Left kidney (tissue), 2 donors: Measurements from ENCODE around the gene CYP2E1. TPM values are rescaled to one million over a fixed set of nuclear protein-coding genes. Genes with fewer than 3 reads are reported as not detected.
"Not testable (repeated sequence)": the region's sequence is repeated elsewhere in the genome, so short reads cannot be mapped to it uniquely, and the experiment has no call there.

ENCODE experiments used
- DNase-seq: peaks from one replicate; pipeline ENCODE4 v3.0.0-alpha.2; 2013
- polyA plus RNA-seq: library from polyadenylated mRNA; unstranded; fragments of 120-200 nt; gene quantifications from one replicate; pipeline ENCODE4 v1.2.1, GENCODE V29; 2013; ENCODE audit not compliant: insufficient read length

Gene CYP2E1
- polyA plus RNA-seq, 1 donor = 2.8 TPM

DNA sequence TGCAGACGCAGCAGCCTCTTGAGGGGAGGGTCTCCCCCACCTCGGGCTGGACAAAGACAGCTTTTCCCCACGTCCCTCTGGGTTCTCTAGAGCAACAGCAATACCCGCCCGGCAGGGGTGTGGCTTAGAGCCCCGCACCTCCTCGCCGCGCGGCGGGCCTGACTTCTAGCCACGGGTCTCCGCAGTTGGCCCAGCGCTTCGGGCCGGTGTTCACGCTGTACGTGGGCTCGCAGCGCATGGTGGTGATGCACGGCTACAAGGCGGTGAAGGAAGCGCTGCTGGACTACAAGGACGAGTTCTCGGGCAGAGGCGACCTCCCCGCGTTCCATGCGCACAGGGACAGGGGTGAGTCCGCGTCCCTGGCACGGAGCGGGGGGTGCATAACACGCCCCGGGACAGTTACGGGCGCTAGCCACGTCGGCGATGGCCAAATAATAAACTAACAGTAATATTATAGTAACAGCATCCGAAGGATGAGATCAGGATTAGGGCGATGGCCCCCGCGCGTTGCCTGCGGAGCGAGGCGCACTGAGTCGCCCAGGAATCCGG lies 1.2 kb downstream of the CYP2E1 start:
- DNase-seq = no peak

- DNase-seq = no peak
Measured at GRCh38 chr10:133528845-133529575, 1.8 kb downstream of the CYP2E1 start.

GRCh38 chr10:133529576-133529946 lies 2.4 kb downstream of the CYP2E1 start:
- DNase-seq = no peak

GRCh38 chr10:133530506-133530905 lies 3.3 kb downstream of the CYP2E1 start:
- no peak for DNase-seq

DNA sequence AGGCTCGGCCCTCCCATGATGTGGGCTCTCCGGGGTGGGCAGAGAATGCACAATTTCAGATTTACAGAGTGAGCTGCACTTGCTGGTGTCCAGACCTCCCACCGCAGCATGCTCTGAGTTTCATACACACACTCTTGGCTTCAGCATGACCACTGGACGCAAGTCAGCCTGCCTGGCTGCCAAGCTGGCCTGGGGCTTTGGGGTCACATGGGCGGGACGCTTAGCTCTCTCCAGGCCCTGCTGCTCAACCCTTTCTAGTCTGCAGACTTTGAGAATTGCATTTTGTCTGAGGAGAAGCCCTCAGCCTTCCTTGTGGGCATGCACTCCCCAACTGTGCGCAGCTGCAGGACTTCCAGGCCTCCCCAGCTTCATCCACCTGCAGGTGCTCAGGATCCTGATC lies 5.7 kb downstream of the CYP2E1 start:
- DNase-seq = no peak

GRCh38 chr10:133534417-133534816 lies 7.3 kb downstream of the CYP2E1 start:
- no peak for DNase-seq

DNA sequence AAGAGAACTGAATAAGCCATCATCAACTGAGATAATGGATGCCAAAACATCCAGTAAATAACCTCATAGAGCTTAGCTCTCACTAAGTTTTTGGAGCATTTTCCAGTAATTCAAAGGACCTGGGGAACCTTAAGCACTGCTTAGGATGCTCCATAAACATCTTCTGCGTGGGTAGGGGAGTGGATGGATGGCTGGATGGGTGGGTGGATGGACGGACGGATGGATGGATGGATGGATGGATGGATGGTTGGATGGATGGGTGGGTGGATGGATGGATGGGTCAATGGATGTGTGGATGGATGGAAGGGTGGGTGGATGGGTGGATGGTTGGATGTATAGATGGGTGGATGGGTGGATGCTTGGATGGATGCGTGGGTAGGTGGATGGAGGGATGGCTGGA lies 9.0 kb downstream of the CYP2E1 start:
- DNase-seq = no peak

DNA sequence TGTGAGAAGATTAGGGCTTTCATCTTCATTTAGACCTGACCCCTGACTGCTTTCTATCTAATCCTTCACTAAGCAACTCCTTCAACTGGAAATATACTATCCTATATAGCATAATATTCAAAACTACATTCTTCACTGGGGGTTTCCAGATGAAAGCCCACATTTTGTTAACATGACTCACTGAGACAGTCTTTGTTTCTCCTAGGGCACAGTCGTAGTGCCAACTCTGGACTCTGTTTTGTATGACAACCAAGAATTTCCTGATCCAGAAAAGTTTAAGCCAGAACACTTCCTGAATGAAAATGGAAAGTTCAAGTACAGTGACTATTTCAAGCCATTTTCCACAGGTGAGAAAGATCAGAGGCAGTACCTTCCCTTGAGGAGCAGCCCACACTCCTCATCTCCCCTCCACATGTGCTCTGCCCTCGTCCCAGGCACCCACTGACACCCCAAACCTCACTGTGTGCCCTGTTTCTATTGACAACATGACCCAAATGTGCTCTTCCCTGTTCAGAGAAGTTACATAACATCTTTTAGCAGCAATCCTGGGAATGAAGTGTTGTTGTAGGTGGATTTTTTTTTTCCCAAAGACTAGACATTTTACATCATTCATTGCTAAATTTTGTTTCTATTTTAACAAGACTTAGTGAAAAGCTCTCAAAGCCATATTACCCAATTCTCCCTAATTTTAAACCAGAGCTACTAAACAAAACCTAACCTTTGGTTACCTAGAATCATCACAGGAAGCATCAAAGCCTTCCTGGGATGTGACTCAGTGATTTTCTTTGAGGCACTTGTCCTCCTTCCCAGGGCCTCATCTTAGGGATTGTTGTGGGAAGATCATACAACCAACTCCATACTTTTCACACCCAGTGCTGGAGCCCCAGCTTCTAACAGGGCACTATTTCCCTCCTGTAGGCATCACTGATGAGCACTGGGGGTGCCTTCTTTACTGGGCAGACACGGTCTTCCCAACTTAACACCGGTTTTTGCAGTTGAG lies 10.7 kb downstream of the CYP2E1 start:
- no peak for DNase-seq

GRCh38 chr10:133541441-133541975 lies 14.3 kb downstream of the CYP2E1 start:
- not testable (repeated sequence) for DNase-seq

- DNase-seq = no peak
Measured at GRCh38 chr10:133544506-133544905, 17.3 kb downstream of the CYP2E1 start.

GRCh38 chr10:133554600-133554999 lies 27.4 kb downstream of the CYP2E1 start:
- no peak for DNase-seq

DNA sequence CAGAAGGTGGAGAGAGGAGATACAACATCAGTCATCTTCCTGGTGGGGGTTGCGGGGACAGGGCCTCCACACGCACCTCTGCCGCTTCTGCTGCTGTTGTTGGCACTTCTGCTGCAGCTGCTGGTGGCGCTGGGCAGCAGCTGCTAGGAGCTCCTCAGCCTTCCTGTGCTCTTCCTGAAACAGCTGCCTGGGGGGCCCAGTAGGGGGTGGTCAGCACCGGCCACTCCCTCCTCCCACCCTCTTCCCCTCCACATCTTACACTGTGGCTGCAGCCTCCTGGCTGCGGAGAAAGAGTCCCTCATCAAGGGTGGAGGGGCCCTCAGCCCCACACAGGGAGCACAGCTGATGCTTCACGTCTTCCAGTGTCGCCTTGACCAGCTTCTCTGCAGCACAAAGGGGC lies 28.4 kb downstream of the CYP2E1 start:
- no peak for DNase-seq

- no peak for DNase-seq
Measured at GRCh38 chr10:133557381-133557780, 30.2 kb downstream of the CYP2E1 start.

- DNase-seq = no peak
Measured at GRCh38 chr10:133559216-133559615, 32.1 kb downstream of the CYP2E1 start.

- DNase-seq = no peak
Measured at GRCh38 chr10:133564816-133565215, 37.7 kb downstream of the CYP2E1 start.

- no peak for DNase-seq
Measured at GRCh38 chr10:133565441-133566294, 38.5 kb downstream of the CYP2E1 start, which contains the start of gene SYCE1. Gene SYCE1 (minus strand): TSS chr10:133565583. CDS start chr10:133565529, 54 bp downstream.

- DNase-seq = no peak
Measured at GRCh38 chr10:133567119-133567518, 40.0 kb downstream of the CYP2E1 start.

DNA sequence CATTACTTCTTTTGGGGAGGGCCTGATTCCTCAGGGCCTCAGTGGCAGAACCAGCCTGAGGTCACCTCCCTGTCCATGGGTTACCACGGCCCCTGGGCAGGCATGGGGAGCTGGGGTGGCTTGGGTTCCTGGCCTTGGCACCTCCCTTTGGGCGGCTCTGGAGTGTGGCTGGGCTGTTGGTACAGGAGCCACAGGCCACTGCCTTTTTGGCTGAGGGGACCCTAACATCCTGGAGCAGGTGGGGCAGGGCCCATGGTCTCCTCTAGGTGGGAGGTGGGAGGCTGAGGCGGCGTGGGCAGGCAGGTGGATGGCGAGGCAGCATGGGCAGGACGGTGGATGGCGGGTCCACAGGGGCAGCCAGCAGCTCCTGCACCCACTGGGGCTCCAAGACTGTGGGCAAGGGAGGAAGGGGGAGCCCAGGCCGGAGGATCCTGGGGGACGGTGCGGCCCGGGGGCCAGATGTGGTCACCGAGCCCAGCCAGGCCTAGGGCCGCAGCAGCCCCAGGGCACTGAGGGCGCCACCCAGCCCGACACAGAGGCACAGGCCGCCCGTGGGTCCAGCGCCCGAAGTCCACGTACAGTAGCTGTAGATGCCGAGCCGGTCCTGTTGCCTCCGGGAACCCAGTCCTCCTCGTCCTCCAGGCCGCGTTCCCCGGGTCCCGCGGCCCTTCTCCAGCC lies 40.6 kb downstream of the CYP2E1 start:
- no peak for DNase-seq

GRCh38 chr10:133568287-133568614 lies 41.1 kb downstream of the CYP2E1 start:
- DNase-seq = no peak

DNA sequence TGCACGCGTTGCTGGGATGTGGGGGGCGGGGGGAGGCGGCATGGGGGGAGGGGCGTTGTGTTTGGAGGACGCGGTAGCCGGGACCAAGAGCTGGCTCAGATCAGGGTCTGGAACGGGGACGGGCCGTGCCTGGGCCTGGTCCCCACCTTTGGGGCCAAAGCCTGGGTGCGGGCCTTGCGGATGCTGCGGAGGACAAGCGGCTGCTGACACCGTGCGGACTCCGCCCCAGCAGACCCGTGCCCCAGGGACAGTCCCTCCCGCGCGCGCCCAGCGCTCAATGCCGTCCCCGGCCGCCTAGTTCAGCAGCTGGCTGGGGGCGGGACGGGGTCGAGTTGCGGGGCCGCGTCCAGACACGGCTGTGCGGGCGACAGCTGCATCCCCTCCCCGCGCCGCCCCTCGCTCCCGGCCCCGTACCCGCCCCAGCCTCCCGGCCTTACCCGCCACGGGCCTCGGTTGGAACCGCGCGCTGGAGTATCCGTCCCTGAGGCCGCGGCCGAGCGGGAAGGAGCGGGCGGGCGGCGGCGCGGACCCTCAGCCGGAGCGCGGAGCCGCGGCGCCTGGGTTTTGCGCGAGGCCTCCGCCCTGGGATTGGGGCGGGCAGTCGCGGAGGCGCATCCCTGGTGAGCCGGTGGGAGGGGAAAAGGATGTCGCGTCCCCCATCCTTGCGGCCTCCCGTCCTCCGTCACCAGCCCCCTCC lies 41.8 kb downstream of the CYP2E1 start:
- not testable (repeated sequence) for DNase-seq
